Activated T-cell treated with anti-CD3 and anti-CD28 coated beads for 48 hours (primary cell): Measurements from ENCODE around the gene AATK.

ENCODE experiments used
- DNase-seq: peaks from one replicate; pipeline ENCODE4 v3.0.0-alpha.2; 2020; ENCODE audit warnings: low read depth

AATK gene

GRCh38 chr17:81180836-81181810 lies 15.1 kb upstream of the AATK start:
- no peak for DNase-seq

GRCh38 chr17:81179861-81180260 lies 13.8 kb upstream of the AATK start:
- no peak for DNase-seq

DNA sequence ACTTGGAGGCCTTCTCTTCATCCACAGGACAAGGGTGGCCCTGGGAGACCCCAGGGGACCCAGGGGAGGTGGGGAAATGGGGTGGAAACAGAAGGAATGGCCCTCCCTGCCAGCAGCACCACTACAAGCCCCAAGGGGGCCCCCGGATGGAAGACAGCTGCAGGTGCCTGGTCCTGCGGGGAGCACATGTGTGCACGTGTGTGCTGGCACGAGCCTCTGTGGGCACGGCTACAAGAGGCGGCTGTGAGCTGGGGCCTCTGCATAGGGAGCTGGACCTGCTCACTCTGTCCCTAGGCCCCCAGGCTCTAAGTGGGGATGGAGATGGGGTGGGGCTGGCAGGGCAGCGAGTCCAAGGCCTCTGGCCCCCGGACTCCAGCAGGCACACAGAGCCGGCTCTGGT lies 13.2 kb upstream of the AATK start:
- no peak for DNase-seq

DNA sequence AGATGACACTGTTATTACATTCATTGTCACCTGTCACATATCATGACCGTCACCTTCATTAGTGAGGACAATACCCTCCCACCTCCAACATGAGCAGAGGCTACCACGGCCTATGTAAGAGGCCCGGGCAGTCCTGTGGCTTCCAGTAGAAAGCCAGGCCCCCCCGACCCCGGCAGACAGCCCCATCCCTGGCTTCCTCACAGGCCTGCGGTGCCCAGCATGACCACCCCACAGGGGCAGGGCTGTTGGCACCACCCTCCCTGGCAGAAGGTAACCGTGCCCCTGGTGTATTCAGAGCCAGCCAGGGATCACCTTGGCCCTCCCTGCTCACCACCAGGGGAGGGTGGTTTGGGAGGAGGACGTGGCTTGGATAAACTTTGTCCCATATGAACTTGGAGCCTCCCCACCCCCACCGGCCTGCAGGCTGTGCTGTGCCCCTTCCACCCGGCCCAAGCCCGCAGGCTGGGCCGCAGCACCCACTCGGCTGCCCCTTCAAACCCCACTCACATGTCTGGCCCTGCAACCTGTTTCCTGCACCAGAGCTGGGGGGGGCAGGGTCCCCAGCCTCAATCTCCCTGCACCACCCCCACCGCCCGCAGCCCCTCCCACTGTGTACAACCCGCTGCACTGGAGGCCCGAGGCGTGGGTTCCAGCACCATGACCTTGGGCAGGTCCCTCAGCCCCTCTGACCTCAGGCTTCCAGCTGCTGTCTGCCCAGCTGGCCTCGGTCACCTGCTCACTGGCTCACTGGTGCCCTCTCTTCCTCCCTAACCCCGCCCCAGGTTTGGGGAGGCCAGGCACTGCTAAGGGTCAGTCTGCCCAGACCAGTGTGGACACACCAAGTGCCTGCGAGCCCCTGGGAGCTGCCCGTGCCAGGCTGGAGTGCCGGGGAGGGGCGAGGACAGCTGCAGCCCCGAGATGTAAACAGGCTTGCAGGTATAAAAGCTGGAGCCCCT lies 12.4 kb upstream of the AATK start:
- no peak for DNase-seq

DNA sequence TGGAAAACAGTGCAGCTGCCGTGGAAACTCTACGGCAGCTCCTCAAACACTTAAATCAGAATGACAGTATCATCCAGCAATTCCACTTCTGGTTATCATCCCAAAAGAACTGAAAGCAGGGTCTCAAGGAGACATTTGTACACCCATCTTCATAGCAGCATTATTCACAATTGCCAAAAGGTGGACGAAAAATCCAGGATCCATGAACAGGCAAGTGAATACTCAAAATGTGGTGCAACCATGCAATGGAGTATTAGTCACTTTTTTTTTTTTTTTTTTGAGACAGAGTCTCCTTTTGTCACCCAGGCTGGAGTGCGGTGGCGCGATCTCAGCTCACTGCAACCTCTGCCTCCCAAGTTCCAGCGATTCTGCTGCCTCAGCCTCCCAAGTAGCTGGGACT lies 10.6 kb upstream of the AATK start:
- DNase-seq: no peak

DNA sequence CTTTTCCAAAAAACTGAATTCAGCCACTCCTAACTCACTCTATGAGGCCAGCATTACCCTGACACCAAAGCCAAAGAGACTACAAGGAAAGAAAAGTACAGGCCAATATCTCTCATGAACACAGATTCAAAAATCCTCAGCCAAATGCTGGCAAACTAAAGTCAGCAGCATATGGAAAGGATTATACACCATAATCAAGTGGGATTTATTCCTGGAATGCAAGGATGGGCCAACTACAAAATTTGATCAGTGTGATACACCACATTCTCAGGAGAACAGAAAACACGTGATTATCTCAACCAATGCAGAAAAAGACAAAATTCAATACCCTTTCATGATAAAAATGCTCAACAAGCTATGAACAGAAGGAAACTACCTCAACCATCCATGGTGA lies 7.7 kb upstream of the AATK start:
- no peak for DNase-seq

DNA sequence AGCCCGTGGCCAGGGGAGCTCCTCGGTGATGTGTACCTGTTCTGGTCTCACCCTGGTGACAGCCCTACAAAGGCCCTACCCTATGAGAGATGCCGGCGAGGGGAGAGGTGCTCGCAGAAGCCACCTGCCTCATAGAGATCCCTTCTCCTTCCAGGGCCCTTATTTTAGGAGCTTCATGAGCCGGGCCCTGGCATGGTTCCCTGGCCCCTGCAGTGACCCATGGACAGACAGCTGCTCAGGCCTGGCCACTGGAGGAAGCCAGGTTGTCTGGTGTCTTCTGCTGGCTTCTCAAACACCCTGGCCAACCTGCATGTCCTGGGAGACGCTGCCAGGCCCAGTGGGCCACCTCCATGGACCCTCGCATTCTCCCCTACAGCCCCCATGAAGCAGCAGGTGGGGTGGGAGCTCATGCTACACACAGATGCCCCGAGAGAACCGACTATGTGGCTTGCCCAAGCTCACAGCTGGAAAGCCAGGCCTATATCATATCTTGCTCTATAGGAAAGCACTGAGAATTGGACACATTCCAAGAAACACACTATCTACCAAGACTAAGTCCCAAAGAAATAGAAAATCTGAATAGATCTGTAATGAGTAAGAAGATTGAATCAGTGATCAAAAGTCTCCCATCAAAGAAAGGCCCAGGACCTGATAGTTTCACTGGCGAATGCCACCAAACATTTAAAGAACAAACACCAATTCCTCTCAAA lies 7.2 kb upstream of the AATK start:
- no peak for DNase-seq

- no peak for DNase-seq
Observed at GRCh38 chr17:81171941-81172340, 5.9 kb upstream of the AATK start.

- no peak for DNase-seq
Observed at GRCh38 chr17:81170727-81171494, 4.9 kb upstream of the AATK start.

GRCh38 chr17:81169870-81170309 lies 3.9 kb upstream of the AATK start:
- no peak for DNase-seq

DNA sequence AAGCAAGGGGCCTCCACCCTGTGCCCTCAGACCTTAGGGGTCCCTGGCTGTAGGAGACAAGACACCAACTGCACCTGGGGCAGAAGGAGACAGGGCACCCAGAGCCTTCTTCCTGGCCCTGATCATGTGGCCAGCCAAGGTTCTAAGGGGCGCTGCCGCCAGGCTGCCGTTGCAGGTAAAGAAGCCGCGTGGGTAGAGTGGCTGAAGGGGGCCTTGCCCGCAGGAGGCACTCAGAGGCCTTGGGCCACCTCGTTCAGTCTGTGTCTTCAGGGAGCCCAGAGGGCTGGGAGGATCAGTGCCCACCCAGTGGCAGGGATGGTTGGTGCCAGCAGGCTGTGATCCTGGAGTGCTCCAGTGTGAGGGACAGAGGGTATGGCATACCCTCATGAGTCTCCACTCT lies 1.6 kb upstream of the AATK start:
- no peak for DNase-seq

- no peak for DNase-seq
Observed at GRCh38 chr17:81167194-81167524, 1.1 kb upstream of the AATK start.

DNA sequence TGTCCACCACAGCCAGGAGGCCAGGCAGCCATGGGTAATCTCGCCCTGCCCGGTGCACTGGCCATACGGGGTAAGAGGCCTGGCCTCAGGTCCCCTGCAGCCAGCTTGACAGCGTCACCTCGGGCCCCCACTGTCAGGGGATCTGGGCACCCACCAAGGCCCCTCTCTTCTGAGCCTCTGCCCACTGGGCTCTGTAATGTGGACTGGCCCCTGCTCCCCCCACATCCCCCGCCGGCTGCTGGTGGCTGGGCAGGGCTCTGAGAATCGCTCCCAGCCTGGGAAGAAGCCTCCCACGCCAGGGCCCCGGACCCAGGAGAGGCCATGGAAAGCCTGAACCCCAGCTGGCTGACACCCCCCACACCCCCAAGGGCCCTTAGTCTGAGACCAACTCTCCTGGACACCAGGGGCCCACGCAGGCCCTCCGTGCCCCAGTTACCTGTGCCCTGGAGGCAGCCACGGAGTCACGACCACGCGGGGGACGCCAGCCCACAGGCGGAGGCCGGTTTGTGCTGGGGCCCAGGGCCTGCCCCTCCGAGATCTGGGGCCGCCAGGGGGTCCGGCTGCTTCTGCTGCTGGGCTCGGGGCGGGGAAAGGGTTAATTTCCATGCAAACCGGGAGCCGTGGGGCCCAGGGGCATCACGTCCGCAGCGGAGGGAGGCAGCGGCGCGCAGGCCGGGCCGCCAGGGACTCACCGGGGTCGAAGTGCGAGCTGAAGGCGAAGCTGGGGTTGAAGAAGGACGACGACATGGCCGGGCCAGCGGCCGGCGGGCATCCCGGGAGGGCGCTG lies 582 bp downstream of the AATK start, which contains the start of gene PVALEF:
Gene PVALEF (plus strand): TSS at position 262 of the 787 bp plus-strand sequence. CDS start 15,720 bp downstream, outside the sequence.
- no peak for DNase-seq

GRCh38 chr17:81164371-81165245 lies 1.4 kb downstream of the AATK start:
- no peak for DNase-seq

DNA sequence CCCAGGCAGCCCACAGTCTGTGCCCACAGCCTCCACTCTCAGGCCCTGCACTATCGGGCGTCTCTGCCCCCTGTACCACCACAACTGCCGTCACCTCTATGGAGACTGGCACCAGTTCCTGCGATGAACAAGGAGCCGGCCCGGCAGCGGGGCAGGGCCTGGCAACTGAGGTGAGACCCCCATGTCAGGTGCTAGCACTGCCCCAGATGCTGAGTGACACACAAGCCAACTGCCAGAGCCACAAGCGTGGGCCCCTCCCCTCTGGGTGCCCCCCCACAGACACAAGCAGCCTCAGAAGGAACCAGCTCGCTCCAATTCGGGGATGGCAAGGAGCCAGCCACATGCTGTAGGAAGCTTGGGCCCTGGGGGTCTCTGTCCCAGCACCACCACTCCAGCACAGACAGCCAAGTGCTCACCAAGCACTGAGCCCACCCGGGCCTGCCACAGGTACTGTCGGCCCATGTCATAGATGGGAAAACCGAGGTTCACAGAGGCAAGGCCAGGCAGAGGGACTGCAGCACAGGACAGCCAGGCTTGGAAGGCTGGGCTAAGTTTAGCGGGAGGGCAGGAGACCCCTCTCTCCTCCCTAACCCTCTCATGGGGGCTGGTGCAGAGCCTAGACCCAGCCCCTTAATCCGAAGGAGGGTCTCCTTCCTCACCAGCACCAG lies 2.2 kb downstream of the AATK start:
- DNase-seq: no peak

DNA sequence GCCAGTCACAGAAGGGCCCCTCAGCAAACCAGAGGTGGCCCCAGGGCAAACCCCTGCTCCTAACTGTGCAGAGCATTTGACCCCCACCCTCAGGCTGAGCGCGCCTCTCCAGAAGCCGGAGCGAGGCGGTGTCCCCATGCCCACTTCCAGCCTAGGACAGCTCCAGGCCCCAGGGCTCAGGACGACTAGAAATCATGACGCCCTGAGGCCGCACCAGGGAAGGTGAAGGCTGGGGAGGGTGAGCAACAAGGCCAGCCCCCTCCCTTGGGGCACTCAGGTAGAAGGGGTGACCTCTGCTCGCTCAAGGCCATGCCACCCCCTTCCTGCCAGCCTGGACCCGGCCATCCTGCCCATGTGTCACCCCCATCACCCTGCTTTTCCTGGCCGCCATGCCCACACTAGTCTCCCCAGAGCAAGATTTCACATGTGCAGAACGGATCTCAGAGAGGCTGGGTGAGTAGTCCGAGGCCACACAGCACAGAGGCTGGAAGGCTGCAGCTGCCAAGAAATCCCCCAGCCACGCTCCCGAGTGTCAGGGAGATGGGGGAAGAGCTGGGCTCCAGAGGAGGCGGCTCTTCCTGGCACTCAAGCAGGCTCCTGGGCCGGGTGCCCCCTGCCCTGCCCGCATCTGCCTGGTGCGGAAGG lies 2.8 kb downstream of the AATK start:
- no peak for DNase-seq

DNA sequence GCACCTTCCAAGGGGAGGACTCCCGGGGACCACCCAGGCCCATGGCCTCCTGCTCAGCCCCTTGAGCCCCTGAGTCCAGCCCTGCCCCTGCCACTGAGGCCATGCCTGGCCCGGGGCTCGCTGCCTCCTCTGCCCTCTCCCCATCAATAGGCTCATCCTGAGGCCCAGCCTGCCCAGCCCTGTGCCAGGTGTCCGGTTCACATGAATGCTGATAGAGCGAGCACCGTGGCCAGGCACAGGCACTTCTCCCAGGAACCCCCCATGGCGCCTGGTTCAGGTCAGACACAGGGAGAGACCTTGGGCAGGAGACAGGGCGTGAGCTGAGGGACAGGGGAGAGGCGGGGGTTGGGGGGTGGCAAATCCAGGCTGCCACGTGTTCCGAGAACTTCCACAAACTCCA lies 3.5 kb downstream of the AATK start:
- no peak for DNase-seq

- no peak for DNase-seq
Observed at GRCh38 chr17:81161972-81162371, 4.0 kb downstream of the AATK start.
